Muscle of leg (tissue), 11 donors: ENCODE measurements around the gene NXPH3. TPM values are rescaled to one million over a fixed set of nuclear protein-coding genes. Genes with fewer than 3 reads are reported as not detected.
"Not testable (repeated sequence)": the region's sequence is repeated elsewhere in the genome, so short reads cannot be mapped to it uniquely, and the experiment has no call there.

Source experiments
- DNase-seq: peaks from one replicate; pipeline ENCODE4 v3.0.0; 2013
- H3K27ac ChIP-seq: one replicate; pipeline ENCODE4 v1.5.1; 2013; ENCODE audit warnings: mild to moderate bottlenecking, low read length, control low read depth
- H3K27me3 ChIP-seq: one replicate; pipeline ENCODE4 v1.6.1; 2013; ENCODE audit warnings: low read length; ENCODE audit not compliant: control insufficient read depth, insufficient read depth
- H3K36me3 ChIP-seq: one replicate; pipeline ENCODE4 v1.6.1; 2013; ENCODE audit warnings: low read length; ENCODE audit not compliant: control insufficient read depth, insufficient read depth
- H3K4me1 ChIP-seq: one replicate; pipeline ENCODE4 v1.6.1; 2013; ENCODE audit warnings: low read length; ENCODE audit not compliant: control insufficient read depth, insufficient read depth
- H3K4me3 ChIP-seq: one replicate; pipeline ENCODE4 v1.5.1; 2013; ENCODE audit warnings: low read length, control low read depth
- H3K9me3 ChIP-seq: replicated peaks from 2 replicates; pipeline ENCODE4 v1.6.1; 2013; ENCODE audit warnings: low read depth, low read length; ENCODE audit not compliant: control insufficient read depth
- WGBS: methylation state at CpG from one replicate; pipeline ENCODE4 v1.1.5; 2013; ENCODE audit warnings: missing lambda C conversion rate; ENCODE audit not compliant: insufficient coverage; 5-methylcytosine and 5-hydroxymethylcytosine counted together
- polyA plus RNA-seq, 8 donors: library from polyadenylated mRNA; unstranded; fragments of 120-200 nt; gene quantifications; one replicate each; pipeline versions ENCODE4 v1.2.1 to v1.2.3, GENCODE V29; 2013; ENCODE audit warnings: inconsistent platforms in 1 of 8, low replicate concordance in 1 of 8; ENCODE audit not compliant: insufficient read length in 8 of 8, insufficient read depth in 1 of 8
- total RNA-seq: library from RNA; stranded (reverse); fragments of 120-200 nt; gene quantifications from one replicate; pipeline ENCODE4 v1.2.4, GENCODE V29; 2013

The NXPH3 gene
- total and polyA plus RNA-seq, 9 donors, result 1.1 to 2.5 (median 1.5) TPM

DNA sequence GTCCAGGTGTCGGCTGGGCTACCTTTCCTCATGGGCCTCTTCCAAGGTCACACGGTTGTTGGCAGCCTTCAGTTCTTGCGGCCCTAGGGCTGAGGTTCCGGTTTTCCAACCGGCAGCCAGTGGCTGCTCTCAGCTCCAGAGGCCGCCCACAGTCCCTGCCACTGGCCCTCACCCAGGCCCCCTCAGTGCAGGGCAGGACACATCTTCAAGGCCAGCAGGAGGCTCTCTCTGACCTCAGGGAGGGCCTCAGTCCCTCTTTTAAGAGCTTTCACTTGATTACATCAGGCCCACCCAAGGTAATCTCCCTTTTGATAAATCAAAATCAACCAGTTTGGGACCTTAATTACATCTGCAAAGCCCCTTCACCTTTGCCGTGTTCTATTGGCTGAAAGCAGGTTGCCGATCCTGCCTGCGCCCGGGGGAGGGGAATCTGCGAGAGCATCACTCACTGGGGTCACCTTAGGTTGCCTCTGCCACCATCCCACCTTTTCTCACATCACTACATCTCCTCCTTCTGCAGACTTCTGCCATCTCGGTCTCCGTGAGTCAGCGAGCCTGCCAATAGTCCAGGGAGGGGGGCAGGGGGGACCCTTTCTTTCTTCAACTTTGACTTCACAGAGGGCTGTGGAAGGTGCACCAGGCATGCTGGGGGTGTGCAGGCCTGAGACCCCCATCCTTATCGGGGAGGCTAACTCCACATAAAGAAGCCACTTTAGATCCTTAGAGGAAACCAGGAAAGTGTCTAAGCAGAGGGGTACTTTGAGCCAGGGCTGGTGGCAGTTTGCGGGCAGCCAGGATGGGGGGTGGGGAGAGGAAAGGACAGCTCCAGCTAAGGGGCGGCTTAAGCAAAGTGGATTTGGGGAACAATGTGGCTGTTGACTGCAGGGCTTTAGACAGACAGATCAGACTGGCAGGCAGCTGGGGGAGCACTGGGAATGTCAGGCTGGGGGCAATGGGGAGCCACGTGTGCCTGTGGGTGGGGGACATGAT, 28.8 kb upstream of the NXPH3 start:
- H3K4me1 ChIP-seq, result peaks cover 65% of the 10 kb centered on the region
- no peaks in the 10 kb centered on the region for H3K27me3 ChIP-seq
- no peak overlapping the region for H3K4me3 ChIP-seq
- peak overlapping the region; percentile 29 for H3K27ac ChIP-seq
- H3K9me3 ChIP-seq, result no peaks in the 10 kb centered on the region
- no peak for DNase-seq
- 74% methylated on average over 13 of the region's 18 CpGs for WGBS
- H3K36me3 ChIP-seq, result no peaks in the 10 kb centered on the region

DNA sequence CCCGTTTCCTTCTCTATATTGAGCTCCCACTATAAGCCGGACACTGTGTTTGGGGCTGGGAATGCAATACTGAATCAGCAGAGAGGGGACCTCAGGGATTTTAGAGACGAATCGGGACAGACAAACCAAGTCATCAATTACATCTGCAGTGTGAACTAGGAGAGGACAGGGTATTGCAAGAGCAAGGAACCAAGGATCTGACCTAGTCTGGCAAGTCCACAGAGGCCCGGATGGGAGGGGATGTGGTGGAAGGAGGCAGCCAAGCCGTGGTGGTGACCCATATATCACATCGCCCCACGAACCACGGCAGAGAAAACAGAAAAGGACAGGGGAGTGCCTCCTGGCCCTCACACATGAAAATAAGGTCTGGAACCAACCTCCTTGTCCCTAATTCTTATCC, 28.1 kb upstream of the NXPH3 start:
- DNase-seq, result no peak
- no peaks in the 10 kb centered on the region for H3K36me3 ChIP-seq
- H3K4me3 ChIP-seq, result no peak overlapping the region
- peaks cover 72% of the 10 kb centered on the region for H3K4me1 ChIP-seq
- no peaks in the 10 kb centered on the region for H3K27me3 ChIP-seq
- peak overlapping the region; percentile 29 for H3K27ac ChIP-seq
- WGBS, result no CpG with 5 or more reads among the region's 9 CpGs
- H3K9me3 ChIP-seq, result no peaks in the 10 kb centered on the region

DNA sequence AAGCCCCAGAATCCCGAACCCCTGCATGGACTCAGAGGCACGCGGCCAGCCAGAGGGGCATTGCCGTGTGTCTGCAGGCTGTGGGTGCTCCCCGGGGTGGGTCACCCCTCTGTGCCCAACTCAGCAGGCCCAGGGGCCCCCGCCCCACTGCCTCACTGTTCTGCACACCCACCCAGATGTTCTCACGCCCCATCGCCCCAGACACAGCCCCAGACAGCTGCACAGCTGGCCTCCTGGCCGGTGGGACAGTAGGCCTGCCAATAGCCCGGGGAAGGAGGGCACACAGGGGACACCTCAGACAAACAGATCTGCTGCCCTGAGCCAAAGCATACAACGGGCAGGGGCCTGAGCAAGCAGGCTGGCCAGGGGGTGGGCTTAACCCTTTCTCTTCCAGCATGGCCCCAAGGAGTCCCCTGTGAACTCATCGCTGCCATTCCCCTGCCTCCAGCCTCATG, 27.6 kb upstream of the NXPH3 start:
- Histone ChIP-seq H3K27ac (no peak overlapping the region), H3K4me3 (no peak overlapping the region), H3K36me3 (no peaks in the 10 kb centered on the region), H3K27me3 (no peaks in the 10 kb centered on the region), H3K4me1 (peaks cover 77% of the 10 kb centered on the region), H3K9me3 (no peaks in the 10 kb centered on the region)
- 33% methylated on average over 11 of the region's 12 CpGs for WGBS
- peak; percentile 61 for DNase-seq

DNA sequence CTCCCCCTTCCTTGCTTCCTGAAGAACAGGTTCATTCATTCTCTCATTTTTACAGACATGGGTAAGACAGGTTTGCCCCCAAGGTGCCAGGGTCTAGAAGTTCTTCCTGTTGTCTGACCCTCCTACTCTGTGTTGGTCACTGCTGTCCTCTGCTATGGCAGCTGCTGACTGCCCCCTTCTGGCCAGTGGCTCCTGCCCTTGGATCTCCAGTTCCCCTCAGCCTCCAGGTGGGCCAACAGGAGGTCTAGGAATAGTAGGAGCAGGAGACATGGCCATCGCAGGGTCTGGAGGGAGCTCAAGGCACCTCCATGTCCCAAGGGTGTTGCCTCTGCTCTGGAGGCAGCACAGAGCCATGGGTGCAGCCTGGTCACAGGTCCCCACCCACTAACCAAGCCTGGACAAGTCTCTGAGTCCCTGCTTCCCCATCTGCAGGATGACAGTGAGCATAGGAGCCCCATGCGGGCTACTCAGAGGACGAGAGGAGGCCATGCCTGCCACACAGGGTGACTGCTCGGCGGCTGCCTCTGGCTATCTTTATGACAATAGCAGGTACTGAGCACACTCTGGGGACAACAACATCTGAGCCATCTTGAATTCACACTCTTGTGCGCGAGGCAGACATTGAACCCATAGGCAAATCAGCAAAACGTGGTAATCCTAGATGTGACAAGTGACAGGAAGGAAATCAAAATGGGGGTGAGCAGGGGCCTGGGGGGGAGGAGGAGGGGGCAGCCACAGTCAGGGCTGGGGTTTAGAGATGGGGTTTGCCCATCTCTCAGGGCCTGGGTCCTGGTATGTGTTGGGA, 27.0 kb upstream of the NXPH3 start:
- peaks cover 83% of the 10 kb centered on the region for H3K4me1 ChIP-seq
- H3K36me3 ChIP-seq, result no peaks in the 10 kb centered on the region
- DNase-seq, result peak; percentile 44
- no peak overlapping the region for H3K27ac ChIP-seq
- H3K9me3 ChIP-seq, result no peaks in the 10 kb centered on the region
- no peak overlapping the region for H3K4me3 ChIP-seq
- H3K27me3 ChIP-seq, result no peaks in the 10 kb centered on the region
- WGBS, result 71% methylated on average over 7 of the region's 8 CpGs

DNA sequence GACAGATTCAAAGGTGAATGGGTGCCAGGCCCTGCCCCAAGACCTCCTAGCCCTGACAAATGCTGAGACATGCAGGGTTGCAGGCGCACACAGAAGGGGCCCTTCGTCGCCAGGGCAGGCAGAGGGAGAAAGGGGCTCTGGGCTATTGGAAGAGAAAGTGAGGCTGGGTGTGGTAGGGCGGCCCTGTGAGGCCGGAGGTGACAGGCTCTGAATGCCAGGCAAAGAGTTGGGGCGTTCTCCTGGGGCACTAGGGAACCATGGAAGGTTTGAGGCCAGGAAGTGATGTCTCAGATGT, 26.4 kb upstream of the NXPH3 start:
- Histone ChIP-seq H3K36me3 (no peaks in the 10 kb centered on the region), H3K9me3 (no peaks in the 10 kb centered on the region), H3K27ac (no peak overlapping the region), H3K4me3 (no peak overlapping the region), H3K4me1 (peaks cover 83% of the 10 kb centered on the region), H3K27me3 (no peaks in the 10 kb centered on the region)
- no peak for DNase-seq
- 93% methylated on average over 6 of the region's 6 CpGs for WGBS

DNA sequence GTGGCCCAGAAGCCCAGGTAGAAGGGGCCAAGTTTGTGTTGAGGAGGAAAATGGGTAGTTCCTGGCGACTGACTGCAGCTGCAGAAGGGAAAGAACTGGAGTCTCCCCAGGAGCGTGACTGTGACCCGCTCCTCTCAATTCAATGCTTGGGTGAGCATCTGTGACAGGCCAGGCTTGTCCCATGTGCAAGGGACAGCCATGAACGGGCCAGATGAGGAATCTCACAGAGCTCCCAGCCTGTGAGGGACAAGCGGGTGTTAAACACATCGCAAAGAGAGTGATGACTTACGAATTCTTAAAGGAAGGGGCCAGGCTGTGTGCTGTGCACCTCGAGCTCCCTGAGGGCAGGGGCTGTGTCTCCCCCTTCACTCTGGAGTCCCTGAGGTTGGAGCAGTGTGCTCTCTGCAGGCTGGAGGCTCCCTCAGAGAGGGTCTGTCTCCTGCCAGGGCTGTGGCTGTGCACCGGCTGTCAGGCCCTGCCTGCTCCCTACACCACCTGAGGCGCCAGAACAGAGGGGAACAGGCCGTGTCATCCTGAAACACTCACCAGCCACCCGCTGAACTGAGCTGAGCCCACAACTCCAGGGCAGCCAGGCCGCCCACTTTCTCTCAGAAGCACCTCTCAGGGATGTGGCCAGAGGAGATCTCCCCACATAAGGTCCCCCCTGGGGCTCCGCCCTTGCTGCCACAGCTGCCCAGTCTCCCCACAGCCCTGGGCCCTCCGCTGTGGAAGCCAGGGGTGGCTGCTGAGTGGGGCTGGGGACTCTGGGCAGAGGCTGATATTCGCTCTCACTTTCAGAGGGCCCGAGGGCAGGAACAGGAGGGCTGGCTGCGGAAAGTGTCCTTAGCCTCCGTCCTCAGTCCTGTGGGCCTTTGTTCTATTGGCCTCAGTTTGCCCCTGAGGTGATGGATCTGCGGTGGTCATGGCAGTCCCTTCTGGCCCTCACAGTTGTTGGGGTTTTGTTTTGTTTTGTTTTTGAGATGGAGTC, 25.7 kb upstream of the NXPH3 start:
- no peak overlapping the region for H3K4me3 ChIP-seq
- no peaks in the 10 kb centered on the region for H3K27me3 ChIP-seq
- peaks cover 86% of the 10 kb centered on the region for H3K4me1 ChIP-seq
- H3K36me3 ChIP-seq, result no peaks in the 10 kb centered on the region
- no peak overlapping the region for H3K27ac ChIP-seq
- 75% methylated on average over 17 of the region's 20 CpGs for WGBS
- no peaks in the 10 kb centered on the region for H3K9me3 ChIP-seq
- DNase-seq, result no peak

DNA sequence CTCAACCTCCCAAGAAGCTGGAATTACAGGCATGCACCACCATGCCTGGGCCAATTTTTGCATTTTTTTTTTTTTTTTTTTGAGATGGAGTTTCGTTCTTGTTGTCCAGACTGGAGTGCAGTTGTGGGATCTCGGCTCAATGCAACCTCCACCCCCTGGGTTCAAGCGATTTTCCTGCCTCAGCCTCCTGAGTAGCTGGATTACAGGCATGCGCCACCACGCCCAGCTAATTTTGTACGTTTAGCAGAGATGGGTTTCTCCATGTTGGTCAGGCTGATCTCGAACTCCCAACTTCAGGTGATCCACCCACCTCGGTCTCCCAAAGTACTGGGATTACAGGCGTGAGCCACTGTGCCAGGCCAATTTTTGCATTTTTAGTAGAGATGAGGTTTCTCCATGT, 24.9 kb upstream of the NXPH3 start:
- not testable (repeated sequence) for H3K27me3 ChIP-seq, H3K36me3 ChIP-seq, H3K9me3 ChIP-seq, H3K27ac ChIP-seq, DNase-seq, H3K4me3 ChIP-seq
- H3K4me1 ChIP-seq, result peaks cover 86% of the 10 kb centered on the region
- 94% methylated on average over 6 of the region's 9 CpGs for WGBS

DNA sequence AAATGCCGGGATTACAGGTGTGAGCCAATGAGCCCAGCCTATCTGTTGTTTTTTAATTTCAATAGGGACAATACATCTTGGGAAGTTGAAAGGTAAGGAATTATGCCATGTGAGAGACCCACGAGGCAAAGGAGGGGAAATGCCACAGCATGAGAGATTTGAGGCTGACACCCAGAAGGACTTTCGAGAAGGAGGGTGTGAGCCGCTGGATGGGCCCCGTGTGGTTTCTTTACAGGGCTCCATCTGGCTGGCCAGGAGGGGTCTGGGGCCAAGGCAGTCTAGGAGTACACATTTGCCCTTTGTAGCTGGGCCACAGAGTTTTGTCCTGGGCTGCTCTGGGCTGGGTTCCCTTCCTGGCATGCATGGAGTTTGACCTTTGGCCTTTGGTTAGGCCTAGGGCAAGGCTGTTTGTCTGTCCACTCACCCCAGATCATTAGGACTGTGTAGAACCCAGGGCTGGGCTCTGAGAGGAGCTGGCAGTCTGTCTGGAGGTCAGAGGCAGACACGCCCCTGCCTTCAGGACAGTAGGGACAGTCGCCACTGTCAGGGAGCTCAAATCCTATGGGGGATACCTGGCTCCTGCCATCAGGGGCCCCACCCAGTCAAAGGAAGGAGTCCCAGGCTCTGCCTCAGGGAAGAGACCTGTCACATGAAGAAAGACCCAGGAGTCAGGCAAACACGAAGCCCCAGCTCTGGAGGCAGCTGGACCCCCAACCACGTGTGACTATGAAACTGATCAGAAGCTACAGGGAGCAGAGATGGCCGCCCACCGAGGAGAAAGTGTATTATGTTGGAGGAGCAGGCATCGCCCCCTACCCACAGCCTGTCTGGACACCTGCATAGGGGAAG, 24.2 kb upstream of the NXPH3 start:
- Histone ChIP-seq H3K4me1 (peaks cover 84% of the 10 kb centered on the region), H3K27ac (no peak overlapping the region), H3K27me3 (no peaks in the 10 kb centered on the region), H3K4me3 (no peak overlapping the region), H3K36me3 (no peaks in the 10 kb centered on the region), H3K9me3 (no peaks in the 10 kb centered on the region)
- no peak for DNase-seq
- 82% methylated on average over 8 of the region's 12 CpGs for WGBS

DNA sequence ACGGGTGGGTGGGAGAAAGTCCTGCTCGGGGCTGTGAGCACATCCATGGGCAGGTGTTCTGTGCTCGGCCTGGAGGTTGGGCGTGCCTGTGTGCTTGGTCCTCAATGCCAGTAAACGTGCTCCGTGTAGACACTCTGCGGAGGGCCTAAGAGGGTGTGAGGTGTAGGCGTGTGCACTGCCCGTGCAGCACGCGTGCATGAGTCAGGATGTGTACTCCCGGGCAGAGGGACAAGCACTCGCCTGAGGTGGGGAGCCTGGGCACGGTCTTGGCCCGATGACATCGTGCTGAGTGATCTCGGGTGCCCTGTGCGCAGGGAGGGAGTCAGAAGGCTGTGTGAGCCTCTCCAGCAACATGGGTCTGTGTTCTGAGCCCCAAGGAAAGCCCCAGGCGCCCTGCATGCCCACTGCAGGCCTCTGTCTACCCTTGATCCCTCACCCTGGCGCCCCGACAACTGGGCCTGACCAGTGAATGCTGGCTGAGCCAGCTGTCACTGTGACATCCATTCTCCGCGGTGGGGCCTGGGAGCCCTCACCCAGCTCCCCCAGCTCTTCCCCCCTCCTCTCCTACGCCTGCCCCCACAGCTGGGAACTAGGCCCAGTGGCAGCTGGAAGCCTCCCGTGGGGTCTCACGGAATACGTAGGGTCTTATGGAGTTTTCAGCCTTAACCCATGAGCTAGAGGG, 23.5 kb upstream of the NXPH3 start:
- H3K4me3 ChIP-seq, result no peak overlapping the region
- no peaks in the 10 kb centered on the region for H3K27me3 ChIP-seq
- peaks cover 77% of the 10 kb centered on the region for H3K4me1 ChIP-seq
- 67% methylated on average over 20 of the region's 27 CpGs for WGBS
- H3K36me3 ChIP-seq, result no peaks in the 10 kb centered on the region
- H3K9me3 ChIP-seq, result no peaks in the 10 kb centered on the region
- DNase-seq, result peak; percentile 84
- H3K27ac ChIP-seq, result peak overlapping the region; percentile 63
